NB4 (cell line): ENCODE measurements around the gene IER3IP1.

Experiments used
- DNase-seq: peaks from one replicate; pipeline ENCODE4 v3.0.0; 2010; ENCODE audit warnings: low read depth
- H3K4me3 ChIP-seq: one replicate; pipeline ENCODE4 v1.5.1; 2011; ENCODE audit warnings: mild to moderate bottlenecking, low read depth, low read length, moderate library complexity
- CTCF ChIP-seq: IDR thresholded peaks from one replicate; pipeline ENCODE4 v1.5.1; 2012; ENCODE audit warnings: low read depth, low read length
- MAX ChIP-seq: IDR thresholded peaks from 2 replicates; pipeline ENCODE4 v1.6.1; 2011; ENCODE audit warnings: low read depth, low read length
- MYC ChIP-seq: IDR thresholded peaks from 2 replicates; pipeline ENCODE4 v1.6.1; 2011; ENCODE audit warnings: low read depth, low read length
- POLR2A ChIP-seq: IDR thresholded peaks from 2 replicates; pipeline ENCODE4 v1.6.1; 2011; ENCODE audit warnings: mild to moderate bottlenecking; ENCODE audit not compliant: insufficient read length; ENCODE audit errors: extremely low read depth

The IER3IP1 gene

GRCh38 chr18:47141289-47141688, 34.9 kb downstream of the IER3IP1 start:
- TF ChIP-seq POLR2A = no peak
- no peak for TF ChIP-seq MAX
- no peak for TF ChIP-seq MYC
- no peak for TF ChIP-seq CTCF
- DNase-seq = no peak
- H3K4me3 ChIP-seq = no peak overlapping the region

DNA sequence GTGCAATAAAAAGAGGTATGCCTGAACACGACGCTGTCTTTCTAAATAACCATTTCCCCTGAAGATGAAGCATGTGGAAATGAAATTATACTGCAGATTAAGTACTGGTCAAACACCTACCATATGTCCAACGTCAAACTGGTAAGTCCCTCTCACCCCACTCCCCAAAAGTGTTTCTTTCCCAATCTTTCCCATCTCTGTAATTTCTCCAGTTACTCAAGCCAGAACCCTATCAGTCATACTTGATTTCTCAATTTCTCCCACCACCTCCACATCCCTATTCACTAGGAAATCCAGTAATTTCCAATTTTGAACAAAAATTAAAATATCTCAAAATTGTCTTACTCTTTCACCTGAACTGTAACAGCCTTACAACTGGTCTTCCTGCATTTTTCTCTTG, 55.0 kb downstream of the IER3IP1 start:
- no peak overlapping the region for H3K4me3 ChIP-seq
- no peak for TF ChIP-seq MAX
- TF ChIP-seq MYC = no peak
- no peak for TF ChIP-seq CTCF
- TF ChIP-seq POLR2A = no peak
- no peak for DNase-seq

DNA sequence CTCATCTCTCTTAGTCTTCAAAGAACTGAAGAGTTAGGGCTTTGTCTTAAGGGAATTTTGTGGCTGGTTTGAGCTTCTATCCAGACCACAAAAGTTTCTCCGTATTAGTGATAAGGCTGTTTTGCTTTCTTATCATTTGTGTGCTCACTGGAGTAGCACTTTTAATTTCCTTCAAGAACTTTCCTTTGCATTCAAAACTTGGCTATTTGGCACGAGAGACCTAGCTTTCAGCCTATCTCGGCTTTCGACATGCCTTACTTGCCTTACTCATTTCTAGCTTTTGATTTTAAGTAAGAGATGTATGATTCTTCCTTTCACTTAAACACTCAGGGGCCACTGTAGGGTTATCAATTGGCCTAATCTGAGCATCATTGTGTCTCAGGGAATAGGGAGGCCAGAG, 55.7 kb downstream of the IER3IP1 start:
- H3K4me3 ChIP-seq = no peak overlapping the region
- DNase-seq = no peak
- TF ChIP-seq CTCF (no peak), MAX (no peak), POLR2A (no peak), MYC (no peak)

GRCh38 chr18:47118981-47119380, 57.2 kb downstream of the IER3IP1 start:
- H3K4me3 ChIP-seq = no peak overlapping the region
- no peak for DNase-seq
- no peak for TF ChIP-seq MAX
- TF ChIP-seq CTCF = no peak
- no peak for TF ChIP-seq MYC
- TF ChIP-seq POLR2A = no peak

- no peak overlapping the region for H3K4me3 ChIP-seq
- DNase-seq = no peak
- TF ChIP-seq POLR2A = no peak
- TF ChIP-seq CTCF = no peak
- TF ChIP-seq MAX = no peak
- TF ChIP-seq MYC = no peak
Measured at GRCh38 chr18:47115205-47115604, 61.0 kb downstream of the IER3IP1 start.
